Neural crest cell (in vitro differentiated cells): ENCODE measurements around the gene TCF7. TPM values are rescaled to one million over a fixed set of nuclear protein-coding genes. Genes with fewer than 3 reads are reported as not detected.

Source experiments
- DNase-seq: peaks from one replicate; pipeline ENCODE4 v3.0.0; 2021; ENCODE audit warnings: low read depth, mixed read lengths, low spot score
- H3K27ac Mint-ChIP-seq: one replicate; pipeline ENCODE4 v1.8.0; 2021; ENCODE audit warnings: mild to moderate bottlenecking, mixed read lengths; ENCODE audit not compliant: unreplicated experiment
- H3K27me3 Mint-ChIP-seq: 2 replicates; pipeline ENCODE4 v1.8.0; 2021; ENCODE audit warnings: low read depth, mild to moderate bottlenecking, mixed read lengths
- H3K36me3 Mint-ChIP-seq: 2 replicates; pipeline ENCODE4 v1.8.0; 2021; ENCODE audit warnings: low read depth, mild to moderate bottlenecking, mixed read lengths
- H3K4me1 Mint-ChIP-seq: 2 replicates; pipeline ENCODE4 v1.8.0; 2021; ENCODE audit warnings: mixed read lengths
- H3K4me3 Mint-ChIP-seq: one replicate; pipeline ENCODE4 v1.8.0; 2021; ENCODE audit warnings: mild to moderate bottlenecking, mixed read lengths
- H3K9me3 Mint-ChIP-seq: 2 replicates; pipeline ENCODE4 v1.8.0; 2021; ENCODE audit warnings: mixed read lengths
- CTCF ChIP-seq: fragments of 200-600 bp; sonication (generic); conservative IDR thresholded peaks from 2 replicates; pipeline ENCODE4 v1.5.0; 2021; ENCODE audit warnings: antibody characterized with exemption, mild to moderate bottlenecking
- total RNA-seq: library from RNA; stranded (reverse); gene quantifications from 2 replicates; pipeline ENCODE4 v1.2.1, GENCODE V29; 2021

Gene TCF7
- total RNA-seq, 1 donor from 2014 or later = 18.0 TPM

- DNase-seq = no peak
- Mint-ChIP-seq H3K27me3 (no peaks in the 10 kb centered on the region), H3K27ac (no peak overlapping the region), H3K9me3 (no peaks in the 10 kb centered on the region), H3K4me3 (no peak overlapping the region), H3K36me3 (no peaks in the 10 kb centered on the region), H3K4me1 (no peaks in the 10 kb centered on the region)
- no peak for TF ChIP-seq CTCF
These were observed 32.1 kb upstream of the TCF7 start for GRCh38 chr5:134082264-134082992.

- Mint-ChIP-seq H3K4me3 (no peak overlapping the region), H3K9me3 (no peaks in the 10 kb centered on the region), H3K36me3 (no peaks in the 10 kb centered on the region), H3K27me3 (no peaks in the 10 kb centered on the region), H3K27ac (no peak overlapping the region), H3K4me1 (no peaks in the 10 kb centered on the region)
- no peak for DNase-seq
- no peak for TF ChIP-seq CTCF
These were observed 31.0 kb upstream of the TCF7 start for GRCh38 chr5:134083517-134083916.

GRCh38 chr5:134084022-134084565, 30.4 kb upstream of the TCF7 start:
- H3K9me3 Mint-ChIP-seq = no peaks in the 10 kb centered on the region
- no peak for DNase-seq

GRCh38 chr5:134084570-134084969, 29.9 kb upstream of the TCF7 start:
- H3K4me3 Mint-ChIP-seq = no peak overlapping the region
- H3K27ac Mint-ChIP-seq = no peak overlapping the region
- no peaks in the 10 kb centered on the region for H3K4me1 Mint-ChIP-seq
- H3K27me3 Mint-ChIP-seq = no peaks in the 10 kb centered on the region
- no peak for TF ChIP-seq CTCF
- DNase-seq = no peak
- no peaks in the 10 kb centered on the region for H3K9me3 Mint-ChIP-seq
- H3K36me3 Mint-ChIP-seq = no peaks in the 10 kb centered on the region

More at GRCh38 chr5:134084022-134084565, 30.4 kb upstream of the TCF7 start:
- Mint-ChIP-seq H3K36me3 (no peaks in the 10 kb centered on the region), H3K27ac (no peak overlapping the region), H3K4me1 (no peaks in the 10 kb centered on the region), H3K4me3 (no peak overlapping the region), H3K27me3 (no peaks in the 10 kb centered on the region)
- TF ChIP-seq CTCF = no peak

- H3K4me1 Mint-ChIP-seq = no peaks in the 10 kb centered on the region
- no peak overlapping the region for H3K27ac Mint-ChIP-seq
- H3K36me3 Mint-ChIP-seq = no peaks in the 10 kb centered on the region
- no peaks in the 10 kb centered on the region for H3K27me3 Mint-ChIP-seq
- H3K4me3 Mint-ChIP-seq = no peak overlapping the region
- no peak for TF ChIP-seq CTCF
- H3K9me3 Mint-ChIP-seq = no peaks in the 10 kb centered on the region
- no peak for DNase-seq
These were observed 29.1 kb upstream of the TCF7 start for GRCh38 chr5:134085411-134085810.
